GM21447 (cell line): ENCODE data around the gene MED29.

Experiments used
- ATAC-seq: cut with Tn5 transposase; IDR thresholded peaks from one replicate; pipeline ENCODE4 v1.9.1; 2021; ENCODE audit not compliant: unreplicated experiment

MED29 gene

GRCh38 chr19:39397360-39398296, 6.5 kb downstream of the MED29 start:
- no peak for ATAC-seq

GRCh38 chr19:39398297-39398864, 7.2 kb downstream of the MED29 start:
- no peak for ATAC-seq

- ATAC-seq, result no peak
Measured at GRCh38 chr19:39399668-39400050, 8.5 kb downstream of the MED29 start.

GRCh38 chr19:39400061-39400460, 8.9 kb downstream of the MED29 start:
- ATAC-seq, result no peak

GRCh38 chr19:39401070-39401548, 9.9 kb downstream of the MED29 start:
- no peak for ATAC-seq

GRCh38 chr19:39401549-39402345, 10.6 kb downstream of the MED29 start:
- ATAC-seq, result no peak

GRCh38 chr19:39402346-39403300, 11.4 kb downstream of the MED29 start:
- no peak for ATAC-seq

GRCh38 chr19:39403331-39404312, 12.4 kb downstream of the MED29 start:
- no peak for ATAC-seq

GRCh38 chr19:39405261-39405957, 14.2 kb downstream of the MED29 start:
- ATAC-seq, result no peak

GRCh38 chr19:39405958-39406655, 14.9 kb downstream of the MED29 start:
- ATAC-seq, result no peak

GRCh38 chr19:39406656-39407409, 15.7 kb downstream of the MED29 start, which contains the start of gene ZFP36:
Gene ZFP36 (plus strand): TSS chr19:39406847. CDS start chr19:39406905, 58 bp downstream.
- no peak for ATAC-seq

- ATAC-seq, result no peak
Measured at GRCh38 chr19:39407410-39407659, 16.2 kb downstream of the MED29 start.

- no peak for ATAC-seq
Measured at GRCh38 chr19:39407660-39408391, 16.6 kb downstream of the MED29 start.

- ATAC-seq, result no peak
Measured at GRCh38 chr19:39408392-39409207, 17.4 kb downstream of the MED29 start.

- no peak for ATAC-seq
Measured at GRCh38 chr19:39409208-39410016, 18.2 kb downstream of the MED29 start.
